EL (cell line): ENCODE data around the gene RBMS3.

Experiments
- DNase-seq: peaks from one replicate; pipeline ENCODE4 v3.0.0-alpha.2; 2016

RBMS3 gene

GRCh38 chr3:29537889-29538609, 257.2 kb downstream of the RBMS3 start:
- DNase-seq, result no peak

GRCh38 chr3:29538610-29538958, 257.7 kb downstream of the RBMS3 start:
- no peak for DNase-seq

DNA sequence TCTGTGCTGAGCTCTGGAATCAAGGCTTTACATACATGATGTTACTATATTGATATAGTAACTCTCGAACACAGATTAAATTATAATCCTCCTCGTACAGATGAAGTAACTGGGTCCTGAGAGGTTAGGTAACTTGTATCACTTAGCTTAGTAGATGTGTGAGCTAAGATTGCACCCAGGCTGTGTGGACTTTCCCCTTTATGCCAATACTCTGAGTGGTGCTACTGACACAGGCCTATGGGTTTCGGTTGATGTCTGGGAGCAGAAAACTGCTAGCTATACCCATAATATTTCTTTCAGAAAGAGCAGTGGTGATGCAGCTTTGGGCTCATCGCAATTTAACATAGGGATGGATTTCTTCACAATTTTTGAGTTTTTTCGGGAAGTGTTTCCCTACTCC, 259.7 kb downstream of the RBMS3 start:
- DNase-seq, result no peak

DNA sequence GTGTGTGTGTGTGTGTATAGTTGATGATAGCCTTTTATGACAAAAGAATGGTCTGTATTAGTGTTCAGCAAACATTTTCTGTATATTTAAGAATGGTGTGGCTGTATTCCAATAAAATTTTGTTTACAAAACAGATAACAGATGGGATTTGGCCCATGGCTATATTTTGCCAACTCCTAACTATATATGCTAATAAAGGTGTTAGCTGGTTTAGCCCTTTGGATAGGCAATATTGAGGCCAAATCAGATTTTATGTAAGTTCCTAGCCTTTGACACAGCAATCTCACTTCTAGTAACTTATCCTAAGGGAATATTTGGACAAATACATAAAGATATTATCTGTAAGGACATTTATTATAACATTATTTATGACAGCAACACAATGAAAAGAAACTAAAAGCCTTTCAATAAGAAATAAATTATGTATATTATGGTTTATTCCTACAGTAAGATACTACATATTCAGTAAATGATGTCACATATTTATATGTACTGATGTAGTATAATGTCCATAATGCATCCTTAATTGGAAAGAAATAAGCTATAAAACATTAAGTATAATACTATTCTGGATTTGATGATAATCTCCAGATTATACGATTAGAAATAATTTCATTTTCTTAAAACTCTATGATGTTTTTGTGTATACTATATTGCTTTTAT, 264.0 kb downstream of the RBMS3 start:
- no peak for DNase-seq

DNA sequence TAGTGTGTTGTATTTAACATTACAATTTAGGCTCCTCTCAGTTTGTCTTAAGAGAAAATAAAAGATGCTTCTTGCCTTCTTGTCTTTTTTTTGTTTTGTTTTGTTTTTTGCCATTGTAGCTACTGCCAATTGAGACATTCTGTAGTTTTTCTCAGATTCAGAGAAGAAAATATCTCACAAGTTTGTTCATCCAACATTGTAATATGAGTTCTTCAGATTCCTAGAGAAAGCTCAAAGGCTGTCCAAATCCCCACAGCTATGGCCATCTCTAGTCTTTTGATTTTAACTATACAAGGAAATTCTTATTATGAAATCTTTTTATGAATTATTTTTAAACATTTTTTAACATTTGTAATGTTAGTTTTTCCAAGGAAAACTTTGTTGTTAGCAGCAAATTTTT, 264.7 kb downstream of the RBMS3 start:
- DNase-seq, result no peak

GRCh38 chr3:29552051-29552450, 271.2 kb downstream of the RBMS3 start:
- no peak for DNase-seq

GRCh38 chr3:29554566-29554965, 273.7 kb downstream of the RBMS3 start:
- DNase-seq, result no peak

DNA sequence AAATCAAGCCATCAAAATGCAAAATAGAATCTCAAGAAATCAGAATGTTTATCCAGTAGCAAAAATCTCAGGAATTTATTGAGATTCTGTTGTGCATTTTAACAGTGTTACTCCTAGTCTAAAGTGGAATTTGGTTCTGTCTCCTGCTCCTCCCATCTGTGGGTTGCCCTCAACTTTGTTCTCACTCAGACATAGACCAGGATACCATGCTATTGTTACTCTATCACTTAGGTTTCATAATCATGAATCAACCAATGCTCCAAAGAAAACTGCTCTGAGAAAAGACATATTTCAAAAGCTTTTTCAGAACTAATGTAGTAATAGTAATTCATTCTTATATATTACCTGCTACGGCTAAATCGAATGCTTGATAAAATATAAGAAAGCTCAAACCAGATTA, 274.7 kb downstream of the RBMS3 start:
- DNase-seq, result peak; percentile 40

- no peak for DNase-seq
Measured at GRCh38 chr3:29557186-29557585, 276.3 kb downstream of the RBMS3 start.

DNA sequence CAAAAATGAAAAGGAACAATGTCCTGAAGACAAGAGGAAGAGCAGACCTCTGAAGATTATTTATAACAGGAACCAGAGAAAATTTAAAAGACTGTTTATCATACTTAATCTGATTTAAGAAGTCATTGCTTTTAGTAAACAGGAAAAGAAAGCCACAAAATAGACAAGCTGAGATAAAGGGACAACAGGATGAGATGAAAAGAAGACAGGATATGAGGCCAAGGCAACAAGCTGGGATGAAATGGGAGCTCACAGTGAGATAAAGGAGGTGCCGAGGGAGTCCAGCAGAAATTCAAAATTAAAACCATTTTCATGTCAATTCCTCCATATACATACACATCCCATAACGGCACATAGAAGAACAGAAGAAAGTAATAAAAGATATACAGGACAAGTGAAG, 277.0 kb downstream of the RBMS3 start:
- DNase-seq, result no peak

GRCh38 chr3:29559741-29560465, 279.0 kb downstream of the RBMS3 start:
- DNase-seq, result no peak

DNA sequence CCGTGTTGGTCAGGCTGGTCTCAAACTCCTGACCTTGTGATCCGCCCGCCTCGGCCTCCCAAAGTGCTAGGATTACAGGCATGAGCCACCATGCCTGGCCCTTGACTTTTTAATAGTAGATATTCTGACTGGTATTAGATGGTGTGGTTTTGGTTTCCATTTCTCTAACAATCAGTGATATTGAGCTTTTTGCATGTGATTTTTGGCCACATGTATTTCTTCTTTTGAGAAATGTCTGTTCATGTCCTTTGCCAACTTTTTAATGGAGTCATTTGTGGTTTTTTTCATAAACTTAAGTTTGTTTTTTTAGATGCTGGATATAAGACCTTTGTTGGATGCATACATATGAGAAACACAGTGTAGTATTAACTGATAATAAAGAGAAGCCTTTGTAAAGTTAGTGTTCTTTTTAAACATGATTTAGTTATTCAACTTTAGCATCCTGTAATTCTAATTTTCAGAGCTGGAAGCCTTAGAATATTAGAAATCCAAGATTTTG, 280.8 kb downstream of the RBMS3 start:
- no peak for DNase-seq

DNA sequence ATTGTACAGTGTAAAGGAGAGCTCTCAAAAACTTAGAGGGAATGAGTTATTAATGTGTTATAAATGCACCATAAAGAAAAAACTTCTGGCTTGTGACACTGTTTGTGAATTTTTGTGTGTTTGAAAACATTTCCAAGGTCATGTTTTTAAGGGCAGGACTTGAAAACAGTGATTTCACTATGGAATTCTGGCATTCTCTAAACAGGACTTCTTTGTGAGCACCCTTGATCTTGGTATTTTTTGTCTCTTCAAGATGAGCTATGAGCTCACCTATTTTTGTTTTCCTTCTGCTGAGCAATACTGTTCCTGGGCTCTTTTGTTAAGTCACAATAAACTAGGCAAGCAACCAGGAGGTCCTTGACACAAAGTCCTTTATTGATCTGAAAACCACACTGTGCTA, 284.4 kb downstream of the RBMS3 start:
- DNase-seq, result no peak

DNA sequence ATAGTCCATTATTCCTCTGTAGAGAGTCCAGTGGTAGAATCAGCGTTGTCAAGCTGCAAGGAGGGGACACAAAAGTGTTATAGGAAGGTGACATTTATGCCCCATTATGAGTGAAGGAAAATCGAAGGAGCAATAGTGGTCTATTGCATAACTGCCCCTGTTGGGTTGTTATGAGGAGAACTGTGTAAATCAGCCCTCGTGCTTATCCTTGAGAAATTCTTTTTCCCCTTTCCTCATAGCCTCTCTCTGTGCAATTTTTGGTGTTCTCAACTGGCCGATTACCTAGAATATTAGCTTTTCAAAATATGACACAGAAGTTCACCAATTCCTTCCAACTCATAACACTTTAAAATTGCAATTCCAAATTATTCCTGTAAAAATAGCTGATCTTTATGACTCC, 286.6 kb downstream of the RBMS3 start:
- DNase-seq, result no peak

DNA sequence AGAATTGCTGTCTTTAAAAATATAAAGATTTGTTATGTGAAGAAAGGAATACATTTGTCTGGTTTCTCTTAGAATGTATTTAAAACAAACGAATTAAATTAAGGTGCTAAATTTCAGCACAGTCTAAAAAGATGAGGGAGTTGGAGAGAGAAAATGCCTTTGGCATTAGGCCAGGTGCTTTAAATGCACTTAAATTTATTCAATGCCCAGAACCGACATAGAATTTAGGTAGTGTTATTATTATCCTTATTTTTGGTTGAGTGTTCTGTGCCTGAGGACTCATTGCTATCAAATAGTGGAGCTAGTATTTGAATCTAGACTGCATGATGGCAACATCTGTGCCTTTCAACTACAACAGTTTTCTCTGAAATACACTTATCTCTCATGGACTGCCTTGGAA, 287.5 kb downstream of the RBMS3 start:
- DNase-seq, result no peak

- DNase-seq, result no peak
Measured at GRCh38 chr3:29576181-29576580, 295.3 kb downstream of the RBMS3 start.

GRCh38 chr3:29576675-29577074, 295.8 kb downstream of the RBMS3 start:
- no peak for DNase-seq

DNA sequence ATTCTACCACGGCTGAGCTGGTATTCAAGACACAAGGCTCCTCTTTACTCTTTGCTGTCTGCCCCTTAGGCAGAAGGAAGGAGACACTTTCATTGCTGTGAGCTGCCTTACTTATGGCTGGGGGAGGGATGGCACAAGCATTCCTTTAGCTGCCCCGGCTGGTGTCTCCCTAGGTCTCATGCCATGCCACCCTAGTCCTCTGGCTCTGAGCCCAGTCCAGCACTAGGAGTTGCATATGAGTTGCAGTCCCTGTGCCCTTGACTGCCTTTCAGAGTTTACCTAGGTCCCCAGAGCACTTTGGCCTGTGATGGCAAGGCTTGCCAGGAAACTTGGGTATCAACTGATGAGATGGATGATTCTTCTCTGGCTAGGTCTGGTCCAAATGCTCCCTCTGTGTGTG, 296.4 kb downstream of the RBMS3 start:
- DNase-seq, result no peak

GRCh38 chr3:29581311-29581710, 300.4 kb downstream of the RBMS3 start:
- DNase-seq, result no peak

DNA sequence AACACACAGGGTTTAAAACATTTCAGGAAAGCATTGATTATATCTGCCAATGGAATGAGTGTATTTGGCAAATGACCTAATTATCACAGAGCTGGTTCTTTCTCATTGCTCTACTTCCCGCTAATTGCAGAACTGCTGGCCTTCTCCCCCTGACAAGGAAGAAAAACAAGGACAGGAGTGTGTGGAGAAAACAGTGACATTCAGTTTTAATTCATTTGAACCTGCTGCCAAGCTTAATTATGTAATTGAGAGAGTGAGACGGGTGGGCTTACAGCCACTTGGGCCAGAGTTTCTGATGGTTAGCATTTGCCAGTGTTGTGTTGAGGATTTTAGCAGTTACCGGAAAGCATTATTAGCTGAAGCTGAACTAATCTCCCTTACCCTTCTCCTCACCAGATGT, 301.4 kb downstream of the RBMS3 start:
- DNase-seq, result no peak

DNA sequence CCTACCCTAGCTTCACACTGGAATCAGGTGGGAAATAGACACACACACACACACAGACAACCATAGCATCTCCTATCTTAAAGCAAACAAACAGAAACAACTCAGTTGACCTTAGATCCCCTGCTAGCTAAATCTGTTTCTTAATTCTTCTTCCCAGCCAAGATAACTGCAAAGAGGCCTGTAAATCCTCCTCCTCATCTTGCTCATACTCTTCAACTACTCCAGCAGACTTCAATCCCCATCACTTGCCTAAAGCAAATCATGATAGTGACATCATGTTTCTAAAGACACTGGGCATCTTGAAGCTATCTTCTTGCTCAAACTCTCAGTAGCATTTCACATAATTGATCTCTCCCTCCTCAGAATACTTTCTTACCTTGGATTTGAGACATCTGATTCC, 303.0 kb downstream of the RBMS3 start:
- no peak for DNase-seq

GRCh38 chr3:29585368-29585767, 304.5 kb downstream of the RBMS3 start:
- no peak for DNase-seq

GRCh38 chr3:29587340-29587739, 306.5 kb downstream of the RBMS3 start:
- no peak for DNase-seq

- no peak for DNase-seq
Measured at GRCh38 chr3:29590012-29590411, 309.1 kb downstream of the RBMS3 start.
